GM12864 (cell line): Measurements from ENCODE around the gene ZNF738.

ENCODE experiments used
- DNase-seq: peaks from one replicate; pipeline ENCODE4 v3.0.0-alpha.2; 2011; ENCODE audit warnings: low read depth
- H3K4me3 ChIP-seq: 2 replicates; pipeline ENCODE4 v1.5.1; 2011; ENCODE audit warnings: mild to moderate bottlenecking, low read depth, low read length, control low read depth
- CTCF ChIP-seq: IDR thresholded peaks from 2 replicates; pipeline ENCODE4 v1.5.1; 2011; ENCODE audit warnings: low read depth, mild to moderate bottlenecking, moderate library complexity, low read length, control low read depth, inconsistent platforms; ENCODE audit errors: missing control alignments

Gene ZNF738

GRCh38 chr19:21410166-21410565 lies 51.4 kb downstream of the ZNF738 start:
- no peak overlapping the region for H3K4me3 ChIP-seq
- DNase-seq = no peak
- TF ChIP-seq CTCF = no peak

- DNase-seq = no peak
- TF ChIP-seq CTCF = no peak
Observed at GRCh38 chr19:21422244-21422643, 63.4 kb downstream of the ZNF738 start.

GRCh38 chr19:21423057-21424041 lies 64.5 kb downstream of the ZNF738 start:
- H3K4me3 ChIP-seq = no peak overlapping the region
- no peak for TF ChIP-seq CTCF
- no peak for DNase-seq

More at GRCh38 chr19:21422244-21422643, 63.4 kb downstream of the ZNF738 start:
- no peak overlapping the region for H3K4me3 ChIP-seq
